Neuronal stem cell (in vitro differentiated cells): Measurements from ENCODE around the gene PPP1R7.

Experiments used
- DNase-seq: peaks from one replicate; pipeline ENCODE4 v3.0.0-alpha.2; 2013; ENCODE audit warnings: low spot score
- H2AFZ ChIP-seq: one replicate; pipeline ENCODE4 v1.6.1; 2013; ENCODE audit warnings: mild to moderate bottlenecking, low read length, inconsistent platforms
- H2AK5ac ChIP-seq: 2 replicates; pipeline ENCODE4 v1.6.1; 2013; ENCODE audit warnings: low read depth, mild to moderate bottlenecking, inconsistent platforms, low read length, moderate library complexity, mixed read lengths
- H2BK120ac ChIP-seq: 2 replicates; pipeline ENCODE4 v1.6.1; 2013; ENCODE audit warnings: low read depth, mild to moderate bottlenecking, inconsistent platforms, low read length, moderate library complexity, mixed read lengths
- H2BK12ac ChIP-seq: one replicate; pipeline ENCODE4 v1.6.1; 2013; ENCODE audit warnings: low read length, inconsistent platforms
- H2BK15ac ChIP-seq: 2 replicates; pipeline ENCODE4 v1.6.1; 2013; ENCODE audit warnings: mild to moderate bottlenecking, low read length, inconsistent platforms, mixed read lengths
- H2BK5ac ChIP-seq: one replicate; pipeline ENCODE4 v1.6.1; 2013; ENCODE audit warnings: inconsistent platforms, mild to moderate bottlenecking, low read length, moderate library complexity
- H3K14ac ChIP-seq: one replicate; pipeline ENCODE4 v1.6.1; 2013; ENCODE audit warnings: low read length, inconsistent platforms
- H3K18ac ChIP-seq: 2 replicates; pipeline ENCODE4 v1.6.1; 2013; ENCODE audit warnings: low read length, inconsistent platforms
- H3K23ac ChIP-seq: 2 replicates; pipeline ENCODE4 v1.6.1; 2013; ENCODE audit warnings: low read depth, mild to moderate bottlenecking, mixed read lengths, low read length, inconsistent platforms; ENCODE audit not compliant: poor library complexity
- H3K27ac ChIP-seq: replicated peaks from 3 replicates; pipeline ENCODE4 v1.5.1; 2013; ENCODE audit warnings: low read length, inconsistent platforms
- H3K27me3 ChIP-seq, 3 experiments: 2 replicates each; pipeline ENCODE4 v1.6.1; 2013; ENCODE audit warnings: low read length in 3 of 3, mild to moderate bottlenecking in 2 of 3, inconsistent platforms in 1 of 3, low read depth in 1 of 3, mixed read lengths in 1 of 3, moderate library complexity in 1 of 3; ENCODE audit not compliant: control insufficient read depth in 3 of 3, insufficient read depth in 3 of 3
- H3K36me3 ChIP-seq, 2 donors: replicated peaks in 1 of 2; 2 replicates each; pipeline ENCODE4 v1.6.1; 2013; ENCODE audit warnings: low read length in 2 of 2; ENCODE audit not compliant: control insufficient read depth in 2 of 2, insufficient read depth in 2 of 2
- H3K4ac ChIP-seq: 2 replicates; pipeline ENCODE4 v1.6.1; 2013; ENCODE audit warnings: inconsistent platforms, mild to moderate bottlenecking, low read length, moderate library complexity
- H3K4me1 ChIP-seq, 2 donors: 1 replicate in 1 of 2; 2 replicates in 1 of 2; pipeline ENCODE4 v1.6.1; 2013; ENCODE audit warnings: low read length in 2 of 2, low read depth in 1 of 2; ENCODE audit not compliant: control insufficient read depth in 2 of 2, insufficient read depth in 1 of 2
- H3K4me2 ChIP-seq: one replicate; pipeline ENCODE4 v1.6.1; 2013; ENCODE audit warnings: mild to moderate bottlenecking, low read length, inconsistent platforms; ENCODE audit not compliant: insufficient read depth, poor library complexity, severe bottlenecking
- H3K4me3 ChIP-seq, 2 donors: 2 replicates each; pipeline ENCODE4 v1.5.1; 2013; ENCODE audit warnings: low read length in 2 of 2, mild to moderate bottlenecking in 2 of 2, inconsistent platforms in 1 of 2, moderate library complexity in 1 of 2
- H3K79me1 ChIP-seq: one replicate; pipeline ENCODE4 v1.6.1; 2013; ENCODE audit warnings: low read depth, mild to moderate bottlenecking, inconsistent platforms, low read length, moderate library complexity
- H3K9ac ChIP-seq: one replicate; pipeline ENCODE4 v1.6.1; 2013; ENCODE audit warnings: mild to moderate bottlenecking, low read depth, low read length, inconsistent platforms; ENCODE audit not compliant: poor library complexity
- H3K9me3 ChIP-seq, 2 donors: replicated peaks in 1 of 2; 2 replicates each; pipeline versions ENCODE3 to v1.6.1; 2013; ENCODE audit warnings: low read length in 2 of 2, mild to moderate bottlenecking in 2 of 2, inconsistent platforms in 1 of 2, low read depth in 1 of 2, mixed read lengths in 1 of 2, moderate library complexity in 1 of 2; ENCODE audit not compliant: control insufficient read depth in 2 of 2, insufficient read depth in 1 of 2
- H4K8ac ChIP-seq: one replicate; pipeline ENCODE4 v1.6.1; 2013; ENCODE audit warnings: low read depth, mild to moderate bottlenecking, inconsistent platforms, low read length, moderate library complexity
- H4K91ac ChIP-seq: one replicate; pipeline ENCODE4 v1.6.1; 2013; ENCODE audit warnings: low read length, low read depth, mild to moderate bottlenecking, inconsistent platforms; ENCODE audit not compliant: poor library complexity
- WGBS, 2 donors: extraction: QIAGEN DNeasy Blood & Tissue Kit; methylation state at CpG; one replicate each; pipeline ENCODE4 v1.1.7; 2013; ENCODE audit warnings: missing lambda C conversion rate in 2 of 2, mixed read lengths in 1 of 2; ENCODE audit not compliant: insufficient read length in 2 of 2, insufficient replicate concordance in 1 of 2; ENCODE audit errors: extremely low coverage in 2 of 2; 5-methylcytosine and 5-hydroxymethylcytosine counted together

PPP1R7 gene

GRCh38 chr2:241155936-241156335 lies 5.7 kb downstream of the PPP1R7 start:
- Histone ChIP-seq H2BK15ac (no peak overlapping the region), H2AK5ac (no peak overlapping the region), H3K23ac (no peak overlapping the region), H3K4me1 (peaks cover 4 to 5% of the 10 kb centered on the region in 2 donors), H3K36me3 (peaks cover 21 to 70% of the 10 kb centered on the region in 2 donors), H3K4me3 (no peak overlapping the region), H3K27ac (no peak overlapping the region), H2BK120ac (no peak overlapping the region), H3K79me1 (peaks cover 1% of the 10 kb centered on the region), H2BK12ac (no peak overlapping the region), H3K4me2 (no peak overlapping the region), H3K18ac (no peak overlapping the region), H2BK5ac (no peak overlapping the region), H3K14ac (no peak overlapping the region), H3K9me3 (no peaks in the 10 kb centered on the region), H3K4ac (no peak overlapping the region), H4K8ac (no peak overlapping the region), H3K27me3 (no peaks in the 10 kb centered on the region), H3K9ac (no peak overlapping the region), H4K91ac (no peak overlapping the region), H2AFZ (no peak overlapping the region)
- no CpG with 5 or more reads among the region's 1 CpG for WGBS, 2 donors
- DNase-seq = no peak

GRCh38 chr2:241156971-241157441 lies 6.7 kb downstream of the PPP1R7 start:
- Histone ChIP-seq H3K9me3 (no peaks in the 10 kb centered on the region), H3K36me3 (peaks cover 25 to 78% of the 10 kb centered on the region in 2 donors), H2BK15ac (no peak overlapping the region), H4K91ac (no peak overlapping the region), H2BK5ac (no peak overlapping the region), H3K14ac (no peak overlapping the region), H3K4me3 (no peak overlapping the region), H3K4me1 (no peaks in the 10 kb centered on the region), H3K4ac (no peak overlapping the region), H2BK120ac (no peak overlapping the region), H4K8ac (no peak overlapping the region), H3K27me3 (no peaks in the 10 kb centered on the region), H2AK5ac (no peak overlapping the region), H3K9ac (peak overlapping the region; percentile 68), H3K27ac (no peak overlapping the region), H3K79me1 (peaks cover 1% of the 10 kb centered on the region), H2BK12ac (no peak overlapping the region), H2AFZ (no peak overlapping the region), H3K4me2 (no peak overlapping the region), H3K18ac (no peak overlapping the region), H3K23ac (no peak overlapping the region)
- DNase-seq = no peak
- WGBS, 2 donors = no CpG with 5 or more reads among the region's 5 CpGs

DNA sequence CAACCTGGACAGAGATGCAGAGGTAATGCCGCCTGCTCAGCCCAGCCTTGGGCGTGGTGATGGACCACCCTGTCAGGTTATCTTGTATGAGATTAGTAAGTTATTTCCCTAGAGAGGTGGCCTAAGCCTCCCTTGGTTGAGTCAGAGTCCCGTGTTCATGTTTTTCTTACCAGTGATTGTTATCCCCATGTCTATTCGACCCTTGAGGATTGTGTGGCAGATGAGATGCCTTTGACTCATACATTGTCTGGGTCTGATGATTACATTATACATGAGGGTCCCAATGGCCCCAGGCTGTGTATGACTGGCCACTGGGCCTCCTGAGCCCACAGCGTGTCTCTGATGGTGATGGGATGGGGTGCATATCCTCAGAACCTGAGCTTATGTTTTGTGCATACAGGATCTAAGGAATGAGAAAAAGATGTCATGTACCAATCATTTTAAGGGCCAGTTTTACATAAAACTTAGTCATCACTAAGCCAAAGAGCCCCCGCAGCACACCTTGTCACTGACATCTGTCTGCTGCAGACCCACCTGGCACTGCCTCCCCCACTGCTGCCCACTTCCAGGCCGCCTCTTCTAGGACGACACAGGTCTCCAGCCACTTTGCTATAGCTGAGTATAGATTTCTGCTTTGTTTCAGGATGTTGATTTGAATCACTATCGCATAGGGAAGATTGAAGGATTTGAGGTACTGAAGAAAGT lies 7.7 kb downstream of the PPP1R7 start:
- Histone ChIP-seq H4K8ac (no peak overlapping the region), H3K4me3 (no peak overlapping the region), H3K9ac (no peak overlapping the region), H3K4me2 (no peak overlapping the region), H3K27ac (no peak overlapping the region), H3K36me3 (peaks cover 29 to 80% of the 10 kb centered on the region in 2 donors), H3K14ac (no peak overlapping the region), H2BK12ac (no peak overlapping the region), H4K91ac (no peak overlapping the region), H3K79me1 (no peaks in the 10 kb centered on the region), H2BK120ac (no peak overlapping the region), H3K23ac (no peak overlapping the region), H3K4me1 (no peaks in the 10 kb centered on the region), H3K9me3 (no peaks in the 10 kb centered on the region), H2BK5ac (no peak overlapping the region), H2AK5ac (no peak overlapping the region), H3K27me3 (no peaks in the 10 kb centered on the region), H2BK15ac (no peak overlapping the region), H3K4ac (no peak overlapping the region), H3K18ac (no peak overlapping the region), H2AFZ (no peak overlapping the region)
- no peak for DNase-seq
- no CpG with 5 or more reads among the region's 9 CpGs for WGBS, 2 donors

GRCh38 chr2:241158546-241158900 lies 8.3 kb downstream of the PPP1R7 start:
- no peak overlapping the region for H3K18ac ChIP-seq
- no peak overlapping the region for H4K8ac ChIP-seq
- no peak overlapping the region for H2BK120ac ChIP-seq
- no peak overlapping the region for H3K27ac ChIP-seq
- H3K23ac ChIP-seq = no peak overlapping the region
- H3K4ac ChIP-seq = no peak overlapping the region
- H2AFZ ChIP-seq = no peak overlapping the region
- no peaks in the 10 kb centered on the region for H3K79me1 ChIP-seq
- no peak overlapping the region for H3K14ac ChIP-seq
- H3K4me3 ChIP-seq = peak overlapping the region in 1 of 2 donors; percentile 43
- no peak overlapping the region for H3K9ac ChIP-seq
- no peaks in the 10 kb centered on the region for H3K9me3 ChIP-seq
- no peaks in the 10 kb centered on the region for H3K27me3 ChIP-seq
- no peak overlapping the region for H2BK5ac ChIP-seq
- H3K4me2 ChIP-seq = no peak overlapping the region
- DNase-seq = no peak
- H2BK12ac ChIP-seq = no peak overlapping the region
- H4K91ac ChIP-seq = no peak overlapping the region
- peaks cover 31 to 80% of the 10 kb centered on the region in 2 donors for H3K36me3 ChIP-seq
- no peak overlapping the region for H2AK5ac ChIP-seq
- no peaks in the 10 kb centered on the region for H3K4me1 ChIP-seq
- H2BK15ac ChIP-seq = no peak overlapping the region
- no CpG with 5 or more reads among the region's 8 CpGs for WGBS, 2 donors
